ENCODE data around the gene PDPK1. TPM values are rescaled to one million over a fixed set of nuclear protein-coding genes. Genes with fewer than 3 reads are reported as not detected.
"Not testable (repeated sequence)": the region's sequence is repeated elsewhere in the genome, so short reads cannot be mapped to it uniquely, and the experiment has no call there.

The PDPK1 gene
- polyA plus RNA-seq, 1 donor (not counting 4 experiments of a cell fraction or from before 2014, with no cell fraction given): 23.4 TPM

- Histone ChIP-seq H3K4me2 (ENCODE audit: control insufficient read depth, extremely low read depth, insufficient read depth, low read depth, low read length) (no peak overlapping the region), H3K27me3 (ENCODE audit: control insufficient read depth, extremely low read depth, insufficient read depth, low read length) (no peaks in the 10 kb centered on the region), H3K9me1 (ENCODE audit: control insufficient read depth, extremely low read depth, insufficient read depth, low read length) (no peaks in the 10 kb centered on the region), H3K9ac (ENCODE audit: control insufficient read depth, extremely low read depth, insufficient read depth, low read length) (no peak overlapping the region), H3K79me2 (ENCODE audit: control insufficient read depth, insufficient read depth, low read length) (peaks cover 16% of the 10 kb centered on the region), H3K27ac (ENCODE audit: control insufficient read depth, insufficient read depth, low read length) (no peak overlapping the region), H3K36me3 (ENCODE audit: control insufficient read depth in 2 of 2, extremely low read depth in 1 of 2, insufficient read depth in 2 of 2, low read length in 2 of 2) (peaks cover 0 to 13% of the 10 kb centered on the region in 2 experiments), H2AFZ (ENCODE audit: control insufficient read depth, low read length) (no peak overlapping the region), H3K9me3 (ENCODE audit: control insufficient read depth, low read depth, low read length) (no peaks in the 10 kb centered on the region), H4K20me1 (ENCODE audit: control insufficient read depth, extremely low read depth, insufficient read depth, low read length) (no peaks in the 10 kb centered on the region), H3K4me3 (ENCODE audit: control insufficient read depth in 2 of 3, extremely low read depth in 1 of 3, insufficient read depth in 2 of 3, low read depth in 1 of 3, low read length in 3 of 3) (no peak overlapping the region), H3K4me1 (ENCODE audit: control insufficient read depth, extremely low read depth, insufficient read depth, low read length) (no peaks in the 10 kb centered on the region)
- TF ChIP-seq CTCF (optimal IDR thresholded peaks at IDR 0.05 in 1 of 3, IDR thresholded peaks at IDR 0.05 in 1 of 3, conservative IDR thresholded peaks at IDR 0.05 in 1 of 3; ENCODE audit: extremely low read depth in 1 of 3, insufficient read depth in 2 of 3, low read length in 3 of 3): no peak
- TF ChIP-seq EZH2 (IDR thresholded peaks at IDR 0.05; ENCODE audit: low read length): no peak
- FAIRE-seq: no peak
- dilution Hi-C loops (cut with MboI; ENCODE audit: extremely low pct_ligation_motif_present, low sequenced_read_pairs): no loop called here
- DNase-seq (ENCODE audit: low read depth, low spot score): no peak
These were observed 77.0 kb downstream of the PDPK1 start for GRCh38 chr16:2614761-2615191.

- H3K9me3 ChIP-seq (ENCODE audit: control insufficient read depth, low read depth, low read length); H3K27ac ChIP-seq (ENCODE audit: control insufficient read depth, insufficient read depth, low read length); H2AFZ ChIP-seq (ENCODE audit: control insufficient read depth, low read length); H3K27me3 ChIP-seq (ENCODE audit: control insufficient read depth, extremely low read depth, insufficient read depth, low read length); DNase-seq (ENCODE audit: low read depth, low spot score); H3K79me2 ChIP-seq (ENCODE audit: control insufficient read depth, insufficient read depth, low read length); H3K4me2 ChIP-seq (ENCODE audit: control insufficient read depth, extremely low read depth, insufficient read depth, low read depth, low read length); H3K9ac ChIP-seq (ENCODE audit: control insufficient read depth, extremely low read depth, insufficient read depth, low read length); H3K36me3 ChIP-seq (ENCODE audit: control insufficient read depth in 2 of 2, extremely low read depth in 1 of 2, insufficient read depth in 2 of 2, low read length in 2 of 2); H3K4me3 ChIP-seq (ENCODE audit: control insufficient read depth in 2 of 3, extremely low read depth in 1 of 3, insufficient read depth in 2 of 3, low read depth in 1 of 3, low read length in 3 of 3); H3K9me1 ChIP-seq (ENCODE audit: control insufficient read depth, extremely low read depth, insufficient read depth, low read length); H3K4me1 ChIP-seq (ENCODE audit: control insufficient read depth, extremely low read depth, insufficient read depth, low read length); H4K20me1 ChIP-seq (ENCODE audit: control insufficient read depth, extremely low read depth, insufficient read depth, low read length); dilution Hi-C loops (cut with MboI; ENCODE audit: extremely low pct_ligation_motif_present, low sequenced_read_pairs); FAIRE-seq: not testable (repeated sequence)
These were observed 81.1 kb downstream of the PDPK1 start for GRCh38 chr16:2618964-2619363.

GRCh38 chr16:2619628-2620027 lies 81.8 kb downstream of the PDPK1 start:
- FAIRE-seq; H3K4me1 ChIP-seq (ENCODE audit: control insufficient read depth, extremely low read depth, insufficient read depth, low read length); H3K9ac ChIP-seq (ENCODE audit: control insufficient read depth, extremely low read depth, insufficient read depth, low read length); H3K36me3 ChIP-seq (ENCODE audit: control insufficient read depth in 2 of 2, extremely low read depth in 1 of 2, insufficient read depth in 2 of 2, low read length in 2 of 2); dilution Hi-C loops (cut with MboI; ENCODE audit: extremely low pct_ligation_motif_present, low sequenced_read_pairs); H3K79me2 ChIP-seq (ENCODE audit: control insufficient read depth, insufficient read depth, low read length); H3K27me3 ChIP-seq (ENCODE audit: control insufficient read depth, extremely low read depth, insufficient read depth, low read length); H3K9me3 ChIP-seq (ENCODE audit: control insufficient read depth, low read depth, low read length); H3K9me1 ChIP-seq (ENCODE audit: control insufficient read depth, extremely low read depth, insufficient read depth, low read length); H2AFZ ChIP-seq (ENCODE audit: control insufficient read depth, low read length); H3K4me2 ChIP-seq (ENCODE audit: control insufficient read depth, extremely low read depth, insufficient read depth, low read depth, low read length); H3K27ac ChIP-seq (ENCODE audit: control insufficient read depth, insufficient read depth, low read length); H4K20me1 ChIP-seq (ENCODE audit: control insufficient read depth, extremely low read depth, insufficient read depth, low read length); DNase-seq (ENCODE audit: low read depth, low spot score); H3K4me3 ChIP-seq (ENCODE audit: control insufficient read depth in 2 of 3, extremely low read depth in 1 of 3, insufficient read depth in 2 of 3, low read depth in 1 of 3, low read length in 3 of 3): not testable (repeated sequence)

- H3K9ac ChIP-seq (ENCODE audit: control insufficient read depth, extremely low read depth, insufficient read depth, low read length); H2AFZ ChIP-seq (ENCODE audit: control insufficient read depth, low read length); DNase-seq (ENCODE audit: low read depth, low spot score); H3K4me1 ChIP-seq (ENCODE audit: control insufficient read depth, extremely low read depth, insufficient read depth, low read length); FAIRE-seq; H3K36me3 ChIP-seq (ENCODE audit: control insufficient read depth in 2 of 2, extremely low read depth in 1 of 2, insufficient read depth in 2 of 2, low read length in 2 of 2); H3K4me3 ChIP-seq (ENCODE audit: control insufficient read depth in 2 of 3, extremely low read depth in 1 of 3, insufficient read depth in 2 of 3, low read depth in 1 of 3, low read length in 3 of 3); H4K20me1 ChIP-seq (ENCODE audit: control insufficient read depth, extremely low read depth, insufficient read depth, low read length); dilution Hi-C loops (cut with MboI; ENCODE audit: extremely low pct_ligation_motif_present, low sequenced_read_pairs); H3K9me1 ChIP-seq (ENCODE audit: control insufficient read depth, extremely low read depth, insufficient read depth, low read length); H3K9me3 ChIP-seq (ENCODE audit: control insufficient read depth, low read depth, low read length); H3K79me2 ChIP-seq (ENCODE audit: control insufficient read depth, insufficient read depth, low read length); H3K4me2 ChIP-seq (ENCODE audit: control insufficient read depth, extremely low read depth, insufficient read depth, low read depth, low read length); H3K27me3 ChIP-seq (ENCODE audit: control insufficient read depth, extremely low read depth, insufficient read depth, low read length); H3K27ac ChIP-seq (ENCODE audit: control insufficient read depth, insufficient read depth, low read length): not testable (repeated sequence)
These were observed 83.0 kb downstream of the PDPK1 start for GRCh38 chr16:2620870-2621269.
